Stimulated activated CD4-positive, alpha-beta T cell treated with anti-CD3 and anti-CD28 coated beads, TNF-alpha, amount 100 ng/mL, for 48 hours (primary cell): ENCODE measurements around the gene CTIF.

ENCODE experiments used
- DNase-seq, 3 donors: peaks; one replicate each; pipeline ENCODE4 v3.0.0-alpha.2; 2020; ENCODE audit warnings: low read depth in 3 of 3

CTIF gene

GRCh38 chr18:48601343-48601742 is 62.5 kb downstream of the CTIF start:
- no peak for DNase-seq

GRCh38 chr18:48602759-48603390 is 64.0 kb downstream of the CTIF start:
- DNase-seq, result no peak

- no peak for DNase-seq
Observed at GRCh38 chr18:48605408-48605845, 66.6 kb downstream of the CTIF start.

DNA sequence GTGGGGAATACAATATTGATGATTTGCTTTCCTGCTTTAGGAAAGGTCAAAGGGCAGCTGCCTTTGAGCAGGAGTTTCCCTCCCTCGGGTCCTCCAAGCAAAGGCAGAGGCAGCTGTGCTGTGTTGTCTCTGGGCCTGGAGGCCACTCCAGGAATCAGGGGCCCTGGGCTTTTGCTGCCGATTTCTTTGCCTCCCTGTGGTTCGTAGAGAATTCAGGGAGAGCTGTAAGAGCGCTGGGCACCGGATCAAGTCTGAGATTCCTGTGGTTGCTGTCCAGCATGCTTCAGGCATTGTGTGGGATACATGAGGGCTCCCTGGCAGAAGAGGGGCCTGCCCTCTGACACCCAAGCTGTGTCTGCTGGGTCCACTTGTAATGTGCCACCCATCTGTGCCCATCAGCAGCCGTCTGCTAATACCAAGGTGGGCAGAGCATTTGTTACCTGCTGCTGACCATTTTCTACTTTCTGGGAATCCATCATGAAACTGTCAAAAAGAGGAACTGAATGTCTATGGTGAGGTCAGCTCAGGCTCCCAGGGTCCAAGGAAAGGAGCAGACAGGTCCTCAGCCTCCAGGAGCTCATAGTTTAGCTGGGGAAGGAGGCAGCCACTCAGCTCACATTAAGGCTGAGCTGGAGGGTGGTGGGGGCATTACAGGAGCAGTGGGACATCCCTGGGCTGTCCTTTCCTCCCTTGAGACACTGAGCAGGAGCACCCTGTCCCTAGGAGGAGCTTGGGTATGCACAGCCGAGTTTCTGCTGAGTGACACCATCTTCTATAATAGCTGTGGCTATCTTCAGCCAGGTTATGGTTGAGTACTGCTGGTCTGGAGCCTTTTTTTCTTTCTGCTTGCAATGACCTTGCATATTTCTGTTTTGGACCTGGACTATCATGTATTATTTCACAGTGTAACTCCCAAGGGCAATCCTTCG is 68.5 kb downstream of the CTIF start:
- DNase-seq, result no peak

GRCh38 chr18:48608581-48608980 is 69.8 kb downstream of the CTIF start:
- no peak for DNase-seq

- no peak for DNase-seq
Observed at GRCh38 chr18:48609114-48609513, 70.3 kb downstream of the CTIF start.

DNA sequence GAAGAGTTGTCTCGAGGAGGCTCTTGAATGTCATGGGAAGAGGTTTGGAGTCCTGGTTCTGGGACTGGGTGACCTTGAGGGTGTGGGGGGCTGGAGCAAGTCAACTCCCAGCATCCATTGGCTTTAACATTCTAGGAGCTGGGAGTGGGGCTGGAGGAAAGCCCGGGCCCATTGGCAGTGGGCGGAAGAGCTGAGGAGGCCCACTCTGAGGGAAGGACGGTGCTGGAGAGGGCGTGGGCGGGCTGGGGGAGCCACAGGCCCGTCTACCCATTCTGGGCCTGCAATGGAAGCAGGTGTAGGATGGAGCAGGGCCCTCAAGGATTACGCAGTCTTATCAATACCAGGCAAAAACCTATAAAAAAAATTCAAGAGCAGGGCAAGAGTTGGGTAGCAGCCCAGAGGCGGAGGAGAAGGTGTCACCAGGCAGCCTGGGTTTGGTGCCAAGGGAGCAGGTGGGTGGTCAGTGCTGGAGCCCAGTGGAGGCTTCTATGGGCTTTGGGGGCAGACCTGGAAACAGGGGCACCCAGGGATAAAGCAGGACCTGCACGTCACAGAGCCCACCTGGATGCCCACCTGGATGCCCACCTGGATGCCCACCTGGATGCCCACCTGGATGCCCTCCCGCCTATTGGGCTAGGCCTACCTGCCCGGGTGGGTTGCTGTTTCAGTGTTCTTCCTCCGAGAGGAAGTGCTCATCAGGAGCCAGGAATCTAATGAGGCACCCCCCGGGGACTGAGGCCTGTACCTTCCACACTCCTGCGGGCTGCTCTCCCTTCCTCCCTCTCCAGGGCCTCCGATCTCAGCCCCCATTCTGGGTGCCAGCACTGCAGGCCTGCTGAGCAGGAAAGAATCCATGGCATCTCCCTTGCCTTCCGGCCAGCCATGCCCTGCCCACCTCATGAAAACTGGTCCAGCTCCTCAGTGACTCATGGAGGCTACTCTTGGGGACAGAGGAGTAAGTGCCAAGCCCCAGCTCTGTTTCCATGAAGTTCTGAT is 71.3 kb downstream of the CTIF start:
- DNase-seq, result no peak

- no peak for DNase-seq
Observed at GRCh38 chr18:48611203-48611602, 72.4 kb downstream of the CTIF start.

DNA sequence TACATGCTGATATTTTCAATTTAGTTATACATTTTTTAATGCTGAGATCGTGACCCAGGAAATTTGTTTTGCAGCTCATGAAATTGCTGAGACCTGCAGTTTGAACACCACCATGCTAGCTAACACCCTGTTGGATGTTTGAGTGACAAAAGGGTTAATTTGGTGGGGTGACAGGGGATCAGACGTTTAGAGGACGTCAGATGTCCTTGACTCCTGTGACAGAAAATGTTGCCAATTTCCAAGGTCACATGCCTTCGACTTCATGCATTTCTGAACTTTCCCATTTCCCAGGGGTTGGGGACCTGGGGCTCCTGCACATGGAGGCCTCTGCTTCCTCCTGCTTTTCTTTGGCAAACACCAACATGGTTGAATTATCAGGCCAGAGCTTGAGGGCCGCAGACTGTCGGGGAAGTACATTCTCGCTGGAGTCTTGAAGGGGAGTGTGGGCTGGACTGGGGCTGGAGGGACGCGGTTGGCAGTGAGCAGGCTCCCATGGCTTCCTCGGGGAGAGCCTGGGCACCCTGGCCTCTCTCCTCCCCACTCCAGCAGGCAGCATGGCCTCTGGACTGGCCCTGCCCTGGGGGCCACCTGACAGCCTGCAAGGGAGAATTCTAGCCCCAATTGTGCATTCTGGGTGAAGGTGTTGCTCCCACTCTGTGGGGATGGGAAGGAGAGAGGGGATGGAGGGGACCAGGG is 73.1 kb downstream of the CTIF start:
- no peak for DNase-seq

DNA sequence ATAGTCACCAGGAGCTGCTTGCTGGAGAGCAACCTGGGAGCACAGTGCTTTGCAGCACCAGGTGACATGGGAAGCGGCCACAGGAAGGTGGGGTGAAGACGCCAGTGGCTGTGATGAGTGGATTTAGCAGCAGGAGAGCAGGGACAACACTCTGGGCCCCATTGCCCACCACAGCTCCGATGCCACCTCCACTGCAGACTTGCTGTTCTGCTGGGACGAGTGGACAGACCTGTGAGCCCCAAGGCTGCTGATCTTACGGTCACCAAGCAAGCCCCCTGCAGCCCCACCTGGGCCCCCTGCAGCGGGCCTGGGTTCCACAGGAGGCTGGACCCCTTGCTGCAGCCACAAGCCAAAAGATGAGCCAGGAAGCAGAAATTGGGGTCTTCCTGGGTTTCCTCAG is 73.7 kb downstream of the CTIF start:
- no peak for DNase-seq

GRCh38 chr18:48612917-48613316 is 74.1 kb downstream of the CTIF start:
- no peak for DNase-seq

DNA sequence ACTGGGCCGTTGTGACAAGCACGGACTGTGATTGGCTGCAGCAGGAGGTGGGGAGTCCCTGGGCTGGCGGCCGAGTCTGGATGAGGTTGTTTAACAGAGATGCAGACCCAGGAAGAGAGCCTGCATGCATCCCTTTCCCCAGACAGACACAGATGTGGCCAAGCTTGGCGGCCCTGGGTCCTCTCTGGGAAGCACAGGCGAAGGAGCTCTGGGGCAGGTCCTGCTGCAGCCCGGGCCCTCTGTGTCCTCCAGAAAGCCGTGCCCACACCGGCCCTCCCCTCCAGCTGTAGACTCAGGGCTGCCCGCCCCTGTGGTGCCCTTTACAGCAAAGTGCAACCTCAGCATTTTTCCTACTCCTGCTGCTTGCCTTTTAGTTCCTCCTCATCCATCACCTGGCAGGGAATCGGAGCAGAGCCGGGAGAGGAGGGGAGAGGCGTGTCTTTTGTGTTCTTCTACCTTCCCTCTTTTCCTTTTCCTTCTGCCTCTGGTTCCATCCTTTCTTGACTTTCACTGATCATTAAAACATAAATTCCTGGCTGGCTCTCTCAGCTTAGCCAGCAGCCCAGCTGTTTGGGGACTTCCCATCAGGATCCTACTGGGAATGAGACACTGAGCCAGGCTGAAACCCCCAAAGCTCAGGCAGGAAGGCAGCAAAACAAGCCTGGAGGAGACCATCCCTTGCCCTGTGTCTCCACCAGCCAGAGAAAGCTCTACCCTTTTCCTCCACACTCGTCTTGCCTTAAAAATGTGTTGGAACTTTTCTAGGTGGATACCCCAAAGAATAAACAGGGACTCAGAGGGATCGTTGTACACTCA is 75.0 kb downstream of the CTIF start:
- DNase-seq, result no peak

DNA sequence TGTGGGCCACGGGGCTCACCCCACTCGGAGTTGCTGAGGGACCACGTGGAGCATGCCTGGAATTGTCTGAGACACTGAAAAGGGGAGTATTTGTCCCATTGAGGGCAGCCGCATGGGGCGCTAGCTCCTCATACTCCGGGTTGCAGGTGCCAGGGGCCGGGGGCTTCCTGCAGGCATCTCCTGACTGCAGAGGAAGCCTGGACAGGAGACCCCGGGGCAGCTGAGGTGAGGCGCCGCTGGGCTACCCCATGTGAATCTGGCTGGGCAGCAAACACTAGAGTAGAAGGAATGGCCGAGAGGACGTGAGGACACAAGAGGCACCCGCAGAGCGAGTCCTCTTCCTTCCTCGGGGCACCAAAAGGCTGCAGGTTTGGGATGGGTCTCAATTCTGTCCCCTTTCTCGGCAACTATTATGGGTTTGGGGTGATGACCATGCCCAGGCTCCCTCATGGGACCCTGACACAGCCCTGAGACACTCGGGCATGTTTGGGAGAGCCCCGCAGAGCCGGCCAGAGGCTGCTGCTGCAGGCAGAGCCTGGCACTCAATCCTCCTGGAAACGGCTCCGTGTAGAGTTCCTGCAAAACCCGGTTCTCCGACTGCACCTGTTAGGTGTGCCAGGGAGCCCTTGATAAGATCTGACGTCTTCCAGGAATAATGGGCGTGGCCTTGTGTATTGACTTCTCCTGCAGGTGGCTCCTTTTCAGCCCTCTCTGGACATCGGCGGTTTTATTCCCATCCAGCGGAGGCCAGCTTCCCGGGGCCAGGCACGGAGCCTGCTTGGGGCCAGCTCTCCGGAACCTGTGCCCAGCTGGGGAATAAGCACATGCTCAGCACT is 77.0 kb downstream of the CTIF start:
- no peak for DNase-seq

DNA sequence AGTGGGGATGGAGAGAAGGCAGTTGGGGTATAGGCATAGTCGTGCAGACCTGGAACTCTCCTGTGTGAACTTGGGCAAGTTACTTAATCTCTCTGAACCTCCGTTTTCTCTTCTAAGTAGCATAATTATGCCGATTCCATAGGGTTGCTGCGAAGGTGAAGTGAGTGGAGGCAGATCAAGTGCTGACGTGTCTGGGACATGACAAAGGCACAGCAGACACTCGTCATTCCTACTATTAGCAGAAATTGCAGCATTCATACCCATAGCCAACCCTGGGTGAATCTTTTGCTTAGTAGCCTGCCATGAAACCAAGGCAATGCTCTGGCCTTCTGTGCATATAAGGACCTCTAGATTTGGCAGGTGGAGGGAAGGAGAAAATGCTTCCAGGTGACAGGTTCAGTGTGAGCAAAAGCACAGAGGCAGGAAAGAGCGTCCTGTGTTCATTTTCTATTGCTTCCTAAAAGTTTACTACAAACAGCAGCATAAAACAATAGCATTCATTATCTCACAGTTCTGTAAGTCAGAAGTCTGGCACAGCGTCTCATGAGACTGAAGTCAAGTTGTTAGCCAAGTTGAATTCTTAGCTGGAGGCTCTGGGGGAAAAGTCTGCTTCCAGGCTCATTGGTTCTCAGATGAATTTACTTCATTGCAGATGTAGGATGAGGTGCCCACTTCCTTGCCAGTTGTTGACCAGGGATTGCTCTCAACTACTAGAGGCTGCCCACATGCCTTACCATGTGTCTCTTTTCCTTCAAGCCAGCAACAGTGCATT is 77.8 kb downstream of the CTIF start:
- DNase-seq, result no peak

DNA sequence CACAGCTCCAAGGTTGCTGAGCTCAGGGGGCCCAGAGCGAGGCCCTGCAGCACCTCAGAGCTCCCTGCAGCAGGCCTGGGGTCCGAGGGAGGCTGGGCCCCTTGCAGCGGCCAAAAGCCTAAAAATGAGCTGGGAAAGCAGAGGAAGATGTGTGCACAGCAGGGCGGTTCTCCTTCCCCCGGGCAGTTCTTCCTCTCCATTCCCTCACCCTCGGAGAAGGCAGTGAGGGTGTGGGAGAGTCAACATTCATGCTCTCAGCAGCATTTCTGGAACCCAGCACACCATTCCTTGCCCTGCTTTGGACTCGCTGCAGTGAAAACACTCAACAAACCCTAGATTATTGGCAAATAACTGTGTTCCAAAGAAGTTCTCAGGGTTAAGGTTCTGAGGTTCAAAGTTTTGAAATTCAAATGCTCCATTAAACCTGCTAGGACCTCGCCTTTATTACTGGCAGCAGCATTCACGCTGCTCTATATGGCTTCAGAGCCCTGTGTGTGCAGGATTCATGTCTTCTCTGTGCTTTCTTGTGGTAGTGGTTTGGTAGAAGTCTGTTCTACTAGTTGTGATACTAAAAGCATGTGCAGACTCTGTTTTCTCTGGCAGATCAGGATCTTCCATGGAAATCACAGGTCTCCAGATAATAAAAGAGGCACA is 79.1 kb downstream of the CTIF start:
- DNase-seq, result no peak

DNA sequence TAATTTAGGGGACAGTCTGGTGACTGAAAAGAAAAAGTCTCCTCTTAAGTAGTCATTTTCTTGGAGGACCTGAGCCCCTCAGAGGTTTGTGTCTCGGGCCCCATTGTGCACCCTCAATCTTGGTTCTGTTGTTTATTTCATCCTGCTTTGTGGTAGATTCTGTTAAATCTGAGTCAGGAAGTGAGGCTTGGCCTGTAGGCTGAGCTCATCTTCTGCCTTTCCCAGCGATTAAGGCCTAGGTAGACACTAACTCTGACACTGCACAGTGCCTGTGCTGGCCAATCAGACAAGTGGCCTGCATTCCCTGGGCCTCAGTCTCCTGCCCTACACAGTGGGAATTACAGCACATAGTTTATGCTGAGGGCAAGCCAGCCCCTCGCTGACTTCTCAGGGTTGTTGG is 80.2 kb downstream of the CTIF start:
- no peak for DNase-seq

- DNase-seq, result no peak
Observed at GRCh38 chr18:48619501-48619900, 80.7 kb downstream of the CTIF start.

- DNase-seq, result no peak
Observed at GRCh38 chr18:48620071-48620470, 81.2 kb downstream of the CTIF start.
